ENCODE results near the gene EPS8.

- no peak for TF ChIP-seq CTCF (conservative IDR thresholded peaks at IDR 0.05; ENCODE audit: low read length)
- no peak for TF ChIP-seq EZH2phosphoT487 (IDR thresholded peaks at IDR 0.05; ENCODE audit: borderline replicate concordance, low read depth, low read length)
Measured at GRCh38 chr12:15638231-15638630, 151.0 kb downstream of the EPS8 start.

Data from OCI-LY7 (cell line).